ENCODE measurements around the gene EPHA3.
A peak's percentile ranks its signal among the peaks of the same experiment; 100 is the strongest.

GRCh38 chr3:89380016-89380415 is 272.6 kb downstream of the EPHA3 start:
- TF ChIP-seq CTCF (IDR thresholded peaks at IDR 0.05; ENCODE audit: extremely low read depth in 1 of 2, insufficient read depth in 1 of 2, low read depth in 1 of 2, low read length in 2 of 2): no peak
- TF ChIP-seq EZH2 (IDR thresholded peaks at IDR 0.05; ENCODE audit: borderline replicate concordance, low read depth, low read length, severe bottlenecking): no peak
- no peak for TF ChIP-seq POLR2A (IDR thresholded peaks at IDR 0.05; ENCODE audit: low read depth, low read length)
- TF ChIP-seq POLR2AphosphoS5 (IDR thresholded peaks at IDR 0.05; ENCODE audit: insufficient read depth, low read depth, low read length): no peak
- no peak for TF ChIP-seq MYC (IDR thresholded peaks at IDR 0.05; ENCODE audit: low read depth, low read length)
- peak; percentile 3 for TF ChIP-seq JUN (IDR thresholded peaks at IDR 0.05; ENCODE audit: borderline replicate concordance, insufficient read depth, insufficient read length, low read depth)
- TF ChIP-seq MAX (IDR thresholded peaks at IDR 0.05; ENCODE audit: insufficient read depth, insufficient read length): no peak
